Measurements from ENCODE around the gene BCL2L15. TPM values are rescaled to one million over a fixed set of nuclear protein-coding genes. Genes with fewer than 3 reads are reported as not detected.
A peak's percentile ranks its signal among the peaks of the same experiment; 100 is the strongest.

The BCL2L15 gene
- total RNA-seq, 1 donor from 2014 or later = 0.04 TPM

GRCh38 chr1:113935176-113935575 is 47.8 kb upstream of the BCL2L15 start:
- H3K36me3 ChIP-seq = no peaks in the 10 kb centered on the region
- Mint-ChIP-seq H3K27me3 (ENCODE audit: insufficient read depth, low read depth) (peaks cover 2% of the 10 kb centered on the region), H3K9me3 (no peaks in the 10 kb centered on the region), H3K36me3 (no peaks in the 10 kb centered on the region), H3K4me3 (no peak overlapping the region), H3K27ac (no peak overlapping the region), H3K4me1 (peaks cover 36% of the 10 kb centered on the region)
- TF ChIP-seq EZH2 (IDR thresholded peaks at IDR 0.05) = no peak
- TF ChIP-seq EZH2phosphoT487 (IDR thresholded peaks at IDR 0.05) = no peak
- H3K27ac ChIP-seq = no peak overlapping the region
- peaks cover 28% of the 10 kb centered on the region for H3K4me1 ChIP-seq
- no peaks in the 10 kb centered on the region for H3K27me3 ChIP-seq
- no peak overlapping the region for H3K9ac ChIP-seq
- H3F3A ChIP-seq (ENCODE audit: low read depth) = peaks cover 14% of the 10 kb centered on the region
- DNase-seq (ENCODE audit: low spot score) = no peak
- H3K4me3 ChIP-seq = no peak overlapping the region
- peaks cover 98% of the 10 kb centered on the region for H4K20me1 ChIP-seq (ENCODE audit: low read depth)
- no peaks in the 10 kb centered on the region for H3K9me3 ChIP-seq (ENCODE audit: low read depth)
- H3K79me2 ChIP-seq (ENCODE audit: low read depth) = peaks cover 100% of the 10 kb centered on the region
- H3K4me2 ChIP-seq = no peak overlapping the region
- H2AFZ ChIP-seq (replicated peaks) = no peak overlapping the region

GRCh38 chr1:113934511-113935055 is 47.2 kb upstream of the BCL2L15 start:
- Histone ChIP-seq H3K27ac (no peak overlapping the region), H3F3A (ENCODE audit: low read depth) (peaks cover 19% of the 10 kb centered on the region), H4K20me1 (ENCODE audit: low read depth) (peaks cover 95% of the 10 kb centered on the region), H2AFZ (replicated peaks) (no peak overlapping the region), H3K4me3 (no peak overlapping the region), H3K36me3 (no peaks in the 10 kb centered on the region), H3K79me2 (ENCODE audit: low read depth) (peaks cover 100% of the 10 kb centered on the region), H3K9ac (no peak overlapping the region), H3K9me3 (ENCODE audit: low read depth) (no peaks in the 10 kb centered on the region), H3K27me3 (no peaks in the 10 kb centered on the region), H3K4me2 (no peak overlapping the region), H3K4me1 (peaks cover 28% of the 10 kb centered on the region)
- no peak overlapping the region for H3K4me3 Mint-ChIP-seq
- no peak overlapping the region for H3K27ac Mint-ChIP-seq
- H3K36me3 Mint-ChIP-seq = no peaks in the 10 kb centered on the region
- peaks cover 37% of the 10 kb centered on the region for H3K4me1 Mint-ChIP-seq
- H3K27me3 Mint-ChIP-seq (ENCODE audit: insufficient read depth, low read depth) = peaks cover 3% of the 10 kb centered on the region
- no peaks in the 10 kb centered on the region for H3K9me3 Mint-ChIP-seq
- TF ChIP-seq EZH2phosphoT487 (IDR thresholded peaks at IDR 0.05) = no peak
- no peak for TF ChIP-seq CTCF (IDR thresholded peaks at IDR 0.05)
- TF ChIP-seq EZH2 (IDR thresholded peaks at IDR 0.05) = no peak
- no peak for DNase-seq (ENCODE audit: low spot score)

GRCh38 chr1:113934006-113934405 is 46.6 kb upstream of the BCL2L15 start:
- peaks cover 19% of the 10 kb centered on the region for H3F3A ChIP-seq (ENCODE audit: low read depth)
- H3K4me2 ChIP-seq = no peak overlapping the region
- peaks cover 28% of the 10 kb centered on the region for H3K4me1 ChIP-seq
- H3K79me2 ChIP-seq (ENCODE audit: low read depth) = peaks cover 94% of the 10 kb centered on the region
- H3K9me3 ChIP-seq (ENCODE audit: low read depth) = no peaks in the 10 kb centered on the region
- H3K4me3 ChIP-seq = no peak overlapping the region
- no peaks in the 10 kb centered on the region for H3K27me3 ChIP-seq
- Mint-ChIP-seq H3K4me3 (no peak overlapping the region), H3K27me3 (ENCODE audit: insufficient read depth, low read depth) (peaks cover 3% of the 10 kb centered on the region), H3K9me3 (no peaks in the 10 kb centered on the region), H3K36me3 (no peaks in the 10 kb centered on the region), H3K27ac (no peak overlapping the region), H3K4me1 (peaks cover 37% of the 10 kb centered on the region)
- TF ChIP-seq CTCF (IDR thresholded peaks at IDR 0.05) (no peak), EZH2phosphoT487 (IDR thresholded peaks at IDR 0.05) (no peak), EZH2 (IDR thresholded peaks at IDR 0.05) (no peak)
- DNase-seq (ENCODE audit: low spot score) = no peak
- no peak overlapping the region for H3K27ac ChIP-seq
- peaks cover 90% of the 10 kb centered on the region for H4K20me1 ChIP-seq (ENCODE audit: low read depth)
- H2AFZ ChIP-seq (replicated peaks) = no peak overlapping the region
- no peak overlapping the region for H3K9ac ChIP-seq
- no peaks in the 10 kb centered on the region for H3K36me3 ChIP-seq

GRCh38 chr1:113931451-113931851 is 44.1 kb upstream of the BCL2L15 start:
- Histone ChIP-seq H3K27me3 (peaks cover 5% of the 10 kb centered on the region), H3K4me3 (peak overlapping the region; percentile 94), H3F3A (ENCODE audit: low read depth) (peaks cover 13% of the 10 kb centered on the region), H3K36me3 (no peaks in the 10 kb centered on the region), H3K9me3 (ENCODE audit: low read depth) (no peaks in the 10 kb centered on the region), H3K9ac (no peak overlapping the region), H4K20me1 (ENCODE audit: low read depth) (peaks cover 64% of the 10 kb centered on the region), H3K27ac (no peak overlapping the region), H2AFZ (replicated peaks) (no peak overlapping the region), H3K4me2 (peak overlapping the region; percentile 84), H3K4me1 (peaks cover 21% of the 10 kb centered on the region), H3K79me2 (ENCODE audit: low read depth) (peaks cover 68% of the 10 kb centered on the region)
- TF ChIP-seq EZH2phosphoT487 (IDR thresholded peaks at IDR 0.05) (no peak), EZH2 (IDR thresholded peaks at IDR 0.05) (no peak), CTCF (IDR thresholded peaks at IDR 0.05) (no peak)
- H3K36me3 Mint-ChIP-seq = no peaks in the 10 kb centered on the region
- no peaks in the 10 kb centered on the region for H3K9me3 Mint-ChIP-seq
- H3K4me3 Mint-ChIP-seq = peak overlapping the region; percentile 99
- H3K4me1 Mint-ChIP-seq = peaks cover 33% of the 10 kb centered on the region
- no peak for DNase-seq (ENCODE audit: low spot score)
- H3K27ac Mint-ChIP-seq = no peak overlapping the region
- H3K27me3 Mint-ChIP-seq (ENCODE audit: insufficient read depth, low read depth) = peaks cover 3% of the 10 kb centered on the region
